ENCODE results near the gene CBX5. TPM values are rescaled to one million over a fixed set of nuclear protein-coding genes. Genes with fewer than 3 reads are reported as not detected.

Gene CBX5
- total RNA-seq = 31.0 and 35.6 TPM in 2 replicates

DNA sequence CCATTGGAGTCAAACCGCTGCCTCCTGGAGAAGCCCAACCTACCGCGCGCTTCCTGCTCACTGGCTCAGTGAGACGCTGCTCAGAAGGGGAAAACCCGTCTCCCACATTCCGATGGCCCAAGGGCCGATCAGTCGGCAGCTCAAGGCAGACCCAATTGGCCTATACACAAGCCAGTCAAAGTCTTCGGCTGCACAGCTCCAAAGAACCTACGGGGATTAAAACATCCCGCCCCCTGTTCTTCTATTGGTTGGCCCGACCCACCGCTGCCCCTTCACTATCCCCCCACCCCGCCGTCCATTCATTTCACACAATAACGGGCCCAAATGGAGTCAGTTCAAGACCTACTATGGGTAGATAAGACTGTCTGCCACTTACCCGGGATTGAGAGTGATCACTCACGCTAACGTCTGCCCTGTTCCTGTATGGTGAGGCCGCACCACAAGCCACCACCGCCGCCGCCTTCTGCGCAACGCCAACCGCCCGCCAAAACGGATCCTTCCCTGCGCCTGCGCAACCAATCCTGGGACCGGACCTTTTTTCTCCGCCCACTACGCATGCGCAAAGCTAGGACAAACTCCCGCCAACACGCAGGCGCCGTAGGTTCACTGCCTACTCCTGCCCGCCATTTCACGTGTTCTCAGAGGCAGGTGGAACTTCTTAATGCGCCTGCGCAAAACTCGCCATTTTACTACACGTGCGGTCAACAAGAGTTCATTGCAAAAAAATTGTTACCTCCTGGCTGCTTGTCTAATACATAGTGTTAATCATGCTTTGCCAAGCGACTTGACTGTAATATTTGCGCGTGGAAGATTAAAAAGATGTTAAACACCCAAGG lies at the start of gene CBX5:
CBX5 (minus strand) TSS at position 491 of the 836 bp plus-strand sequence. CDS start 22,472 bp downstream, outside the sequence.

DNA sequence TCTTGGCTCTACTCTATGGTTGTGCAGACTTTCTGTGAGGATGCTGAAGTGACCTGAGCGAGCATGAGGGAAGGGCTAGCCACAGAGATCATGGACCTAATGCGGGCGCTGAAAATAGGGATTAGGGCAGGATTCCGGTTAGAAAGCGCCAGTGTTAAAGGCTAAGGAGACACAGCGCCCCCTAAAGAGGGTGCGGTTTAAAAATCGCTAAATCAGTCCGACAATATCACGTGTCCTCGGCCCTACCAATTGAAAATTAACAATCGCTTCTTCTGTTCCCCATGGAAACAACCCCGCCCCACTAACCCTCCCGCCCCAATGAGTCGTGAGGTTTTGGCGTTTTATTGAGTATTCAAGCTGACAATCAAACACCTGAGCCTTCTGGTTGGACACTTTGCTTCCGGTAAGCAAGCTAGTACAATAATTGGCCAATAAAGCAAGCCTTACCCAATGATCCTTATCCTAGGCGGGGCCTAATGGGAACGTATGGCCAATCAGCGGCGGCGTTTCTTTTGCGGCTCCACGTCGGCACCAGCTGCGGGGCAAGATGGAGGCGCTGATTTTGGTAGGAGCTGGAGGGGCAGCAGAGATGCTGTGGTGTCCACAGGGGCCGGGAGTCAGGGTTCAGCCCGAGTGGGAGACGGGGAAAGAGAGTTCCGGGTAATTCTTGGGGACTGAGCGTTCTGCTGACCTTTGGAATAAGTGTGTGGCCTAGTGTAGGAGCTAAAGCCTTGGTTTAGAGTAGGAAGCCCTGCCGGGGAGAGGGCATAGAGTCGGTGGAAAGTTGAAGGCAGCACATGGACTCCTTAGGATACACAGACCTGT lies 44.9 kb upstream of the CBX5 start, which contains the start of gene COPZ1:
COPZ1 (plus strand) TSS at position 515 of the 825 bp plus-strand sequence; CDS start at position 548, 33 bp downstream.

DNA sequence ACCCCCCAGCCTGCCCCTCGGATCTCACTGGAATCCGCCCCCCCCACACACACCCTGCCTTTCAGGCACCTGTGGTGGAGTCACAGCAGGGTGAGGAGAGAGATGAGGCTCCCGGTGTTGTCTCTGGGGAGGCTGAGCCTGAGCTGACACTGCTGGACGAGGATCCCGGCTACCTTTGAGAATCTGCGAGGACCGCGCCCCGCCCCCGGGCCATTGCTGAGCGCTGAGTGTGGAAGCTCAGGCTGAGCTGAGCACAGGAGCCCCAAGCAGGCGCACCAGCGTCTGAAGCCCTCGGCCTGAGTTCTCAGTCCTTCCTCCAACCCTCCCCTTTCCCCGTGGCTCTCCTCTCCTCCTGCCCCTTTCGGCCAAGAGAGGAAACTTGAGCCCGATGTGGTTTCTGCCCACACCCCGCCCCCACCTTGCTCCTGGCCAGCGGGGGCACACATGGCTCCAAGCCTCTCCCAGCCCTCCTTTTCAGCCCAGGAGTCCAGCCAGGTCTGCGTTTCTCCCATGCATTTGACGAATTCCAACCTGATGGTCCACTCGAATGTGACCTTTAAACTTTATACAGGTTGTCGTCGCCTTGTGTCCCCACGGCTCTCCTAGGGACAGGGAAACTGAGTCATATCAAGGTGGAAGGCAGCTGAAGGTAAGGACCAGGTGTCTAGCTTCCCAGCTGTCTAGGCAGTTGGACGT lies 21.0 kb upstream of the CBX5 start, which contains the start of gene NFE2:
NFE2 (minus strand) TSS at position 284 of the 696 bp plus-strand sequence. CDS start 5,767 bp downstream, outside the sequence.

GRCh38 chr12:54280468-54281260 lies 742 bp upstream of the CBX5 start, which contains the start of gene HNRNPA1:
TSS of gene HNRNPA1 (plus strand) at chr12:54280726. CDS start at chr12:54280808, 82 bp downstream.

Other genes with a start within 250 kb of the CBX5 start
- not detected in 2 replicates for gene HOXC5, start 247.1 kb downstream of the CBX5 start, total RNA-seq
- gene HOXC4, start 226.3 kb downstream of the CBX5 start, total RNA-seq = 0.05 TPM in 1 of 2 replicates, not detected in the other
- gene SMUG1, start 91.1 kb downstream of the CBX5 start, total RNA-seq = 20.4 and 26.6 TPM in 2 replicates
- gene HNRNPA1, start 604 bp upstream of the CBX5 start, total RNA-seq = 504 and 512 TPM in 2 replicates
- gene NFE2, start 20.9 kb upstream of the CBX5 start, total RNA-seq = not detected in 2 replicates
- 109 and 114 TPM in 2 replicates for gene COPZ1, start 45.0 kb upstream of the CBX5 start, total RNA-seq
- not detected in 2 replicates for gene GPR84, start 84.4 kb upstream of the CBX5 start, total RNA-seq
- gene ZNF385A, start 104.6 kb upstream of the CBX5 start, total RNA-seq = 6.2 and 6.9 TPM in 2 replicates
- 117 and 137 TPM in 2 replicates for gene ITGA5, start 139.1 kb upstream of the CBX5 start, total RNA-seq
- not detected in 2 replicates for gene GTSF1, start 193.5 kb upstream of the CBX5 start, total RNA-seq
- 0.05 TPM in 1 of 2 replicates, not detected in the other for gene NCKAP1L, start 217.6 kb upstream of the CBX5 start, total RNA-seq